Coronary artery (tissue), 2 donors: ENCODE data around the gene LIF.

Source experiments
- DNase-seq: peaks from one replicate; pipeline ENCODE4 v3.0.0-alpha.2; 2017; ENCODE audit warnings: low spot score
- H3K27ac ChIP-seq, 2 donors: fragments of 200-600 bp; sonication (generic); one replicate each; pipeline ENCODE4 v1.5.1; 2016 to 2019
- H3K4me3 ChIP-seq: fragments of 200-600 bp; sonication (generic); 2 replicates; pipeline ENCODE4 v1.5.1; 2016; ENCODE audit warnings: mild to moderate bottlenecking, moderate library complexity
- CTCF ChIP-seq: fragments of 200-600 bp; sonication (generic); IDR thresholded peaks from one replicate; pipeline ENCODE4 v1.5.1; 2019; ENCODE audit warnings: antibody characterized with exemption

LIF gene

GRCh38 chr22:30245985-30246813 lies at the start of gene LIF:
LIF (minus strand) TSS chr22:30246759; CDS start chr22:30246695, 64 bp downstream.
- Histone ChIP-seq H3K4me3 (peak within 1 kb of the TSS; percentile 67), H3K27ac (no peak within 1 kb of the TSS)
- DNase-seq = no peak
- no peak for TF ChIP-seq CTCF

GRCh38 chr22:30296324-30296723 lies 49.8 kb upstream of the LIF start:
- Histone ChIP-seq H3K4me3 (no peak overlapping the region), H3K27ac (no peak overlapping the region)
- TF ChIP-seq CTCF = no peak
- no peak for DNase-seq

- H3K4me3 ChIP-seq = no peak overlapping the region
- DNase-seq = no peak
- TF ChIP-seq CTCF = no peak
- peak overlapping the region in 1 of 2 donors; percentile 19 for H3K27ac ChIP-seq
Observed at GRCh38 chr22:30295576-30295975, 49.0 kb upstream of the LIF start.

- no peak for DNase-seq
- no peak overlapping the region for H3K4me3 ChIP-seq
- peak overlapping the region in 1 of 2 donors; percentile 19 for H3K27ac ChIP-seq
Observed at GRCh38 chr22:30294830-30295229, 48.3 kb upstream of the LIF start.

GRCh38 chr22:30294066-30294465 lies 47.5 kb upstream of the LIF start:
- TF ChIP-seq CTCF = no peak
- no peak for DNase-seq
- Histone ChIP-seq H3K27ac (no peak overlapping the region), H3K4me3 (no peak overlapping the region)

More at GRCh38 chr22:30294830-30295229, 48.3 kb upstream of the LIF start:
- no peak for TF ChIP-seq CTCF

- H3K27ac ChIP-seq = peak overlapping the region in 1 of 2 donors; percentile 95
- DNase-seq = no peak
- H3K4me3 ChIP-seq = no peak overlapping the region
- TF ChIP-seq CTCF = no peak
Observed at GRCh38 chr22:30293026-30293425, 46.5 kb upstream of the LIF start.
